Osteoblast (primary cell): Measurements from ENCODE around the gene ASPHD1. TPM values are rescaled to one million over a fixed set of nuclear protein-coding genes. Genes with fewer than 3 reads are reported as not detected.

Experiments used
- DNase-seq: peaks from one replicate; pipeline ENCODE4 v3.0.0; 2011; ENCODE audit warnings: low spot score, mixed read lengths; ENCODE audit not compliant: insufficient read length; ENCODE audit errors: missing footprints
- H2AFZ ChIP-seq: 2 replicates; pipeline ENCODE4 v1.6.0; 2011; ENCODE audit warnings: mild to moderate bottlenecking, low read length
- H3K27ac ChIP-seq: 2 replicates; pipeline ENCODE4 v1.5.1; 2011; ENCODE audit warnings: mild to moderate bottlenecking, low read depth, low read length, moderate library complexity
- H3K27me3 ChIP-seq: 2 replicates; pipeline ENCODE4 v1.6.0; 2012; ENCODE audit warnings: mild to moderate bottlenecking, control low read depth, inconsistent platforms, low read length, moderate library complexity; ENCODE audit not compliant: insufficient read depth
- H3K36me3 ChIP-seq: 2 replicates; pipeline ENCODE4 v1.5.1; 2011; ENCODE audit warnings: mild to moderate bottlenecking, low read length, control low read depth, moderate library complexity; ENCODE audit not compliant: insufficient read depth
- H3K4me1 ChIP-seq: 2 replicates; pipeline ENCODE4 v1.5.1; 2011; ENCODE audit warnings: mild to moderate bottlenecking, low read length, control low read depth, moderate library complexity; ENCODE audit not compliant: insufficient read depth
- H3K4me2 ChIP-seq: 2 replicates; pipeline ENCODE4 v1.6.0; 2011; ENCODE audit warnings: mild to moderate bottlenecking, low read length; ENCODE audit not compliant: insufficient read depth
- H3K4me3 ChIP-seq: fragments of 200-600 bp; sonication (generic); 3 replicates; pipeline ENCODE4 v1.5.1; 2012; ENCODE audit warnings: mild to moderate bottlenecking, low read length, inconsistent platforms; ENCODE audit not compliant: insufficient read depth
- H3K79me2 ChIP-seq: 2 replicates; pipeline ENCODE4 v1.6.0; 2012; ENCODE audit warnings: mild to moderate bottlenecking, low read length, control low read depth, inconsistent platforms; ENCODE audit not compliant: insufficient read depth
- H3K9me3 ChIP-seq: 2 replicates; pipeline ENCODE4 v1.5.1; 2011; ENCODE audit warnings: low read depth, low read length, control low read depth
- H4K20me1 ChIP-seq: 2 replicates; pipeline ENCODE4 v1.6.0; 2012; ENCODE audit warnings: mild to moderate bottlenecking, low read length, control low read depth; ENCODE audit not compliant: insufficient read depth
- CTCF ChIP-seq: IDR thresholded peaks from 2 replicates; pipeline ENCODE4 v1.5.1; 2011; ENCODE audit warnings: mild to moderate bottlenecking, low read depth, low read length, moderate library complexity; ENCODE audit errors: extremely low read depth
- total RNA-seq: library from RNA; depleted of rRNA; stranded (reverse); fragments of >200 nt; gene quantifications from 2 replicates; pipeline ENCODE4 v1.2.3, GENCODE V29; 2012

The ASPHD1 gene
- total RNA-seq, 1 donor = 1.8 TPM

- Histone ChIP-seq H3K79me2 (no peaks in the 10 kb centered on the region), H3K27ac (no peak overlapping the region), H3K9me3 (no peaks in the 10 kb centered on the region), H2AFZ (no peak overlapping the region), H4K20me1 (no peaks in the 10 kb centered on the region), H3K36me3 (no peaks in the 10 kb centered on the region), H3K27me3 (peaks cover 28% of the 10 kb centered on the region), H3K4me2 (no peak overlapping the region), H3K4me1 (no peaks in the 10 kb centered on the region), H3K4me3 (no peak overlapping the region)
- no peak for TF ChIP-seq CTCF
- DNase-seq = peak; percentile 29
Measured at GRCh38 chr16:29873319-29873718, 27.0 kb upstream of the ASPHD1 start.

GRCh38 chr16:29875206-29875605 is 25.1 kb upstream of the ASPHD1 start:
- H3K27me3 ChIP-seq = peaks cover 28% of the 10 kb centered on the region
- no peaks in the 10 kb centered on the region for H4K20me1 ChIP-seq

GRCh38 chr16:29876217-29876593 is 24.1 kb upstream of the ASPHD1 start:
- Histone ChIP-seq H3K36me3 (no peaks in the 10 kb centered on the region), H2AFZ (no peak overlapping the region), H3K4me2 (peak overlapping the region; percentile 67), H3K4me1 (no peaks in the 10 kb centered on the region), H3K4me3 (peak overlapping the region; percentile 43), H3K9me3 (no peaks in the 10 kb centered on the region), H4K20me1 (no peaks in the 10 kb centered on the region), H3K79me2 (no peaks in the 10 kb centered on the region), H3K27me3 (peaks cover 28% of the 10 kb centered on the region), H3K27ac (no peak overlapping the region)
- DNase-seq = peak; percentile 67
- TF ChIP-seq CTCF = no peak

More at GRCh38 chr16:29875206-29875605, 25.1 kb upstream of the ASPHD1 start:
- Histone ChIP-seq H3K36me3 (no peaks in the 10 kb centered on the region), H3K9me3 (no peaks in the 10 kb centered on the region), H2AFZ (no peak overlapping the region), H3K79me2 (no peaks in the 10 kb centered on the region), H3K4me1 (no peaks in the 10 kb centered on the region), H3K4me2 (no peak overlapping the region), H3K4me3 (no peak overlapping the region), H3K27ac (no peak overlapping the region)
- no peak for TF ChIP-seq CTCF
- DNase-seq = peak; percentile 43

GRCh38 chr16:29876594-29877249 is 23.6 kb upstream of the ASPHD1 start:
- no peak for TF ChIP-seq CTCF
- no peaks in the 10 kb centered on the region for H4K20me1 ChIP-seq

More at GRCh38 chr16:29876594-29877249, 23.6 kb upstream of the ASPHD1 start:
- H3K36me3 ChIP-seq = no peaks in the 10 kb centered on the region
- no peaks in the 10 kb centered on the region for H3K79me2 ChIP-seq
- H3K9me3 ChIP-seq = no peaks in the 10 kb centered on the region
- no peak overlapping the region for H3K27ac ChIP-seq
- H2AFZ ChIP-seq = peak overlapping the region; percentile 59
- peak overlapping the region; percentile 43 for H3K4me3 ChIP-seq
- H3K4me1 ChIP-seq = no peaks in the 10 kb centered on the region
- H3K27me3 ChIP-seq = peaks cover 28% of the 10 kb centered on the region
- H3K4me2 ChIP-seq = peak overlapping the region; percentile 67
- peak; percentile 86 for DNase-seq
